GM19035 (cell line): ENCODE measurements around the gene ANKRD33B.
"Not testable (repeated sequence)": the region's sequence is repeated elsewhere in the genome, so short reads cannot be mapped to it uniquely, and the experiment has no call there.

ENCODE experiments used
- ATAC-seq: cut with Tn5 transposase; IDR thresholded peaks from one replicate; pipeline ENCODE4 v1.9.1; 2021; ENCODE audit not compliant: unreplicated experiment

ANKRD33B gene

GRCh38 chr5:10654566-10654965 lies 90.7 kb downstream of the ANKRD33B start:
- ATAC-seq: no peak

DNA sequence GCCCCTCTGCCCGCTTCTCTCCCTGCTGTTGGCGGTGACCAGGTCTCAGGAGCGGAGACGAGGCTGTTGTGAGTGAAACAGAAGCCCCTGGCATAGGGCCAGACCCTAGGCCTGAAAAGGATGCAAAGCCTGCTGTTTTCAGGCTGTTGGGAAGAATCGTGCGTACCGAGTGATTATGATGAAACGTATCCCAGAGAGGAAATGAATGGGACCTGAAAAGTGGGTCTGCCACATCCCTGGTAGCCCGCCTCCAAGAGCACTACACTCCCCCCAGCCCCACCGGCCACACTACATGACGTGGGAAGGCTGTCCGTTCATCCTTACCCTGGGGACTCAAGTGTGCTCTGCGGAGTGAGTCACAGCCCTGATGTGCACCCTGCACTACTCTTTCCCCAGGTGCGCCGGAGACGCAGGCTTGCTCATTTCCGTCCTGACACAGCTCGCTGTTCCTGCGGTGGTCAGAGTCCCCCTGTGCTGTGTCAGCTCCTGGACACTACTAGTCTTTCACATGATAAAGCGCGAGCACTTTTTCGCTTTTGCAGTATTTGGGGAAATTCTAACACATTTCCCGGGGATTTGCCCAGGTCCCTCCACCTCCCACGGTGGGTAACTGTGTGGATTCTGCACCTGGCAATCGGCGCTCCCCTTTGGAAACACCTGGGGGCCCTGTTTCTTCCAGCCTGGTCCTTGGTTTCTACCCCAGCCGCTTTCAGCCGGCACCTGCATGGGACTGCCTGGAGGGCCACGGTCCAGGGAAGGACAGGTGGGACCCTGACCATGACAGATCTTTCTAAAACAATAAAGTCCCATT lies 91.5 kb downstream of the ANKRD33B start:
- no peak for ATAC-seq

DNA sequence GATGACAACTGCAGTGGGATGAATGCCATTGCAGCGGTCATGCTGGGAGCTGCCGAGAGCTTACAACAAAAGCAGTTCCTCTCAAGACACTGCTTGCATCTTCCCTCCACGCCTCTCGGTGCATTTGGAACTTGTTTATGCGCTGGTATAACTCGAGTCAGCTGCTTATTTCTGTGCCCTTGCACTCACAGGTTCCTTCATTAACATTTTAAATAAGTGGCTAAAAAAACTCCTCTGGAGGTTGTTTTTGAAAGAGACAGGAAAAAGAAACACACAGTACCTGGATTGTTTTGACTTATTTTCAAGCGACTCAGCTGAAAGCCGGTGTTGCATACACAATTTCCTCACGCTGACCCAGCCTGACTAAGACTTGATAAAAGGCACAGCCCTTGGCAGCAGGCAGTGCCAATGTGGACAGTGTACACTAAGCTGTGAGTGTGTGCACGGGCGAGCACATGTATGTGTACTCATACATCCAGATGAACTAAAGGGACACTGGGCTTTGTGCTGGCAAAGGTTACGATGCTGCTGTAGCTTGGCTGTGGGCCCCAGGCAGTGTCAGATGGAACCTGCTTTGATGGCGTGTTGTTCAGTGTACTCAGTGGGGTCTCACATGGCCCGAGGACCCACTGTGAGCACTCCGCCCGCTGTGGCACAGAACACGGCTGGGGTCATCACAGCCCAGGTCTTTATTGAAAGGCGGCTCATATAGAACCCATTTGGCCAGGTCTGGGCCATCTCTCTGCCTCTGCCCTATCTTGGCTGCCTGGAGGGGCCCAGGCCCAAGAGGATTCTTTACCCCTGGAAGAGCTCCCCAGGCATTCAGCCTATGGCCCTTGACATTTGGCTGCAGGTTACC lies 92.3 kb downstream of the ANKRD33B start:
- ATAC-seq: no peak

DNA sequence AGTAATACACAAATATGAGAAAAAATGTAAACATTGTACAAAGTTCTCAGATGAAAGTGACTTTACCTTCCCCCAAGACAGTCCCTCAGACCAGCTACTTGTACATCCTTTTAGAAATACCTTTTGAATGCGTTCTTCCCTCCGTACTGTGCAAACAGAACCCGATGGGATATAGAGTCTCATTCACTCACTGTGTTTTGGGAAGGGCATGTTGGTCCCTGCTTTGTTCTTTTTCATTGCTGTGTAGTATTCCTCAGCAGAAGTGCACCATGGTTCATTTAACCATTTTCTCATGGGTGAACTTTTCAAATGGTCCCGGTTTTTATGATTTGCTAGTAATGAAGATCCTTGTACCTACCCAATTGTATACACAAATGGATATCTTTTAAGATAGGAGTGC lies 94.4 kb downstream of the ANKRD33B start:
- no peak for ATAC-seq

GRCh38 chr5:10660135-10660534 lies 96.3 kb downstream of the ANKRD33B start:
- ATAC-seq: no peak

DNA sequence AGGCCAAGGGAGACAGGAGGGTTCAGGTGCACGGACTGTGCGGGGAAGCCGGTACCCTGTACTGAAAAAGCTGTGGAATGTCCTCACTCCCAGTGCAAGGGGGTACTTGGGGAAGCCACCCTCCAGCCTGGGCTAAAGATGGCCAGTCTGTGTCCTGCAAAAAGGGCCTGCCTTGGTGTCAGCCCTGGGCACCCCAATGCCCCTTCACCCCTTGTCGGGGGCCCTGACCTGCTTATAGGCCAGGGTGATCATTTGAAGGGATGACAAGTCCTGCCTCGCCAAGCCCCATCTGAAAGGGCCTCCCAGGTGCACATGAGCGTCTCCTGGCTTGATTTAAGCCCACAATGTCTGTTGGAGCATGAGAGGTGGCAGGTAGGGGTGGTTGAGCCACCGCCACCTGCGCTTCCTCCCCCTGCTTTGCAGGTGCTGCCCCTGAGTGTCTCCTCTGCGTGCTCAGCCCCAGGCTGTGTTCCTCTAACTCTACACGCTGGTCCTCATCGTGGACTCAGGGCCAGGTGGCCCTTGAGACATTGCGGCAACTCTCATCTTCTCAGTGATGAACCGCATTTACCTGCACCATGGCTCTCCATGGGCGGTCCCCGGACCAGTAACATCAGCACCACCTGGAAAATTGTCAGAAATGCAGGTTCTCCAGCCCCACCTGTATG lies 97.0 kb downstream of the ANKRD33B start:
- no peak for ATAC-seq

- ATAC-seq: no peak
These were observed 97.5 kb downstream of the ANKRD33B start for GRCh38 chr5:10661401-10661800.

DNA sequence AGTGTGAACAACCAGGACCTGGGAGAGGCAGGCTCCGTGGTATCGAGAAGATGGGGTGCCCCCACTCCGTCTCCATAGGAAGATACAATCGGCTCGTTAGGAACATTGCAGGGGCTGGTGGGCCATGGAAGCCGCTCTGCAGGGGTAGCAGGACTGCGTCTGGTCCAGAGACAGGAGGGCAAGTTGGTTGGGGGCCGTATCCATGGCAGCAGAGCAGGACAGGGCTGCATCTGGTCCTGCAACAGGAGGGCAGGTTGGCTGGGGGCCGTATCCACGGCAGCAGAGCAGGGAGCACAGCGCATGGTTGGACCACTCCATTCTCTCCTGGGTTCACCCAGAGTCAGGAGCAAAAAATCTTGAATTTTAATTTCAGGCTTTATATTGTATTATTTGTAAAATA lies 98.2 kb downstream of the ANKRD33B start:
- no peak for ATAC-seq

GRCh38 chr5:10662661-10663488 lies 99.0 kb downstream of the ANKRD33B start:
- no peak for ATAC-seq

- ATAC-seq: no peak
These were observed 99.8 kb downstream of the ANKRD33B start for GRCh38 chr5:10663489-10664179.

DNA sequence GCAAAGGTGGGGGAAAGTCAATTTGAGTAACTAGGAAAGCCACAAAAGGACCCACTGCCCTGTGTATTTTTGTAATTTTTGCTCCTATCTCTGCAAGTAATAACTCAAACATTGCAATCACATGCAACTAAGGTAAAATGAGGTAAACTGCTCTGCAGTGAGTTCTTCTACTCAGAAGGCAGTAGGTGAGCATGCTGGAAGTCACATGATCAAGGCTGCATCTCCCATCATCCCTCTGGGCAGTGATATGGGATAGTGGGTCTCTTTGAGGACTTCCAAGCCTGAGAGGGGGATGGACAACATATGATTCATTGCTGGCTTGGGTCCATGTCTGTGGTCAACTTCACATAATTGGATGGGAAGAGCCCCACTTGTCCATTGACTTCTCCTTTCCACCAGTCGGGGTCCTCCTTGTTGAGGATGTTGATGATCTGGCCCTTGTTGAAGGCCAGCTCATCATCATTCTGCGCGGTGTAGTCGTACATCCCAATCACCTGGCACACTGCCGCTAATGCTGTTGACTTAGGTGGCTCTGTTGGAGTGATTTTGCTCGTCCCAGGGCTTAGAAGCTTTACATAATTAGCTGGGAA lies 100.4 kb downstream of the ANKRD33B start:
- ATAC-seq: not testable (repeated sequence)

- no peak for ATAC-seq
These were observed 101.9 kb downstream of the ANKRD33B start for GRCh38 chr5:10665799-10666198.

DNA sequence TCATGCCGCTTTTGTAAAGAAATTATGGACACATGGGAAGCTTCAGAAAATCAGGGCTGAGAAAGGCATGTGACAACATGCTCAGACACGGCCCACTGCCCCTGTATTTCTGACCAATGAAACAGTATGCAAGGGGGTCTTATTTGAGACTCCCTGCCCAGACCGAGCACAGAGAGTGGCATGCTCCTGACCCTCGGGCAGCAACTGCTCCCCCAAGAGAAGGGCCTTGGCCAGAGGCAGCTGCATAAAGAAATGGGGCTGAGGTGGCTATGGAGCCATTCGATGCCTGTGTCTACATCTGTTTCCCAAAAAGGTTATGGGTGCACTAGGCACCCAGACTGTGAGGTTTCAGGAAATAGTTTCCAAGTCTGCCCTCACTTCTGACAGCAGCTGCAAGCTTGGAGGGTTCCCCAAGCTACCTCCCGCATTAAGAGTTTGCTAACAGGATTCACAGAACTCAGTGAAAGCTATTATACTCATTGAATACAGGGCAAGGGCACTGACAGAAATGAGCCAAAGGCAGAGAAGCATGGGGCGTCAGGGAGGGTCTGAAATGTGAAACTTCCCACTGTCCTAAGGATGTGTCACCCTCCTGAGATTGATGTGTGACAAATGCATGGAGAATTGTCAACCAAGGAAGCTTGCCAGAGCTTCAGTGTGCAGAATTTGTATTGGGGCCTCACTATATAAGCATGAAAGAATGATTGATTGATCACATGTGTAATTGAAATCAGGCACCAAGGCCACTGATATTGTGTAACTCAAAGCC lies 102.8 kb downstream of the ANKRD33B start:
- ATAC-seq: no peak

GRCh38 chr5:10667431-10668057 lies 103.7 kb downstream of the ANKRD33B start:
- ATAC-seq: no peak

DNA sequence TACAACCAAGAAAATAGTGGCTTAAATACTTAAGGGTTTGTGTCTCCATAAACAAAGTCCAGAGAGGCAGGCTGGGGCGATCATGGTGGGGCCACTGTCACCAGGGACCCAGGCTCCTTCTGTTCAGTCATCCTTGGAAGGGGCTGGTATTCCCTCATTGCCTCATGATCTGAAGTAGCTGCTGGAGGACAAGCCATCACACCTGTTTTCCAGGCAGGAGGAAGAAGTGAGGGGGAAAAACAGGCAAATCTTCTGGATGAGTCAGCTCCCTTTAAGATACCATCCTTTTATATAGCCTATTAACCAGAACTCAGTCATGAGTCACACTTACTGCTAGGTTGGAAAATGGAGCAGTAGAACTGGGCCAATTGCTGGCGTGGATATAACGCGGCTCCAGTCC lies 104.8 kb downstream of the ANKRD33B start:
- ATAC-seq: no peak

DNA sequence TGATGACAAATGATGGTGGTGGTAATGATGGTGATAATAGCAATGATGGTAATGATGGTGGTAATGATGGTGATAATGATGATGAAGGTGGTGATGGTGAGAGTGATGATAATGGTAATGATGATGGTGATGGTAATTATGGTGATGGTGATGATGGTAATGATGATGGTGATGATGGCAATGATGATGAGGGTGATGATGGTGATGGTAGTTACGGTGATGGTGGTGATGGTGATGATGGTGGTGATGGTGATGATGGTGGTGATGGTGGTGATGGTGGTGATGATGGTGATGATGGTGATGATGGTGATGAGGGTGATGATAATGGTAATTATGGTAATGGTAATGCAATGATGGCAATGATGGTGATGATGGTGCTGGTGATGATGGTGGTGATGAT lies 106.1 kb downstream of the ANKRD33B start:
- no peak for ATAC-seq

GRCh38 chr5:10671041-10672008 lies 107.5 kb downstream of the ANKRD33B start:
- no peak for ATAC-seq
